K562 (cell line): ENCODE results near the gene CHURC1. TPM values are rescaled to one million over a fixed set of nuclear protein-coding genes. Genes with fewer than 3 reads are reported as not detected.
A peak's percentile ranks its signal among the peaks of the same experiment; 100 is the strongest.

Source experiments
- ATAC-seq: fragments of 200-7000 bp; cut with Tn5 transposase; 3 replicates; pipeline ENCODE4 v1.9.1; 2020; ENCODE audit warnings: moderate library complexity
- BruUV-seq: library from RNA; stranded (reverse); fragments of 400-500 nt; replicated peaks from 2 replicates; lab custom pipeline; 2021; lab: Mats Ljungman, UMichigan
- CTCF ChIA-PET: fragments of 300-600 bp; formaldehyde crosslinking; extraction: SDS; loops from one replicate; lab custom pipeline; 2021; ENCODE audit warnings: low intra/inter-chr PET ratio; lab: Yijun Ruan, JAX
- POLR2A ChIA-PET: fragments of 300-600, 350-650 bp; sonication (Branson Sonifier 250); formaldehyde crosslinking; extraction: SDS; loops from one replicate; lab custom pipeline; 2021; ENCODE audit warnings: antibody characterized with exemption, inconsistent platforms; lab: Yijun Ruan, JAX
- DNase-seq, 4 experiments: peaks; one replicate each; pipeline versions ENCODE4 v3.0.0 to v3.0.0-alpha.2; 2011 to 2018; ENCODE audit warnings: low spot score in 3 of 4, mixed read lengths in 3 of 4; ENCODE audit errors: extremely low read depth in 1 of 4
- FAIRE-seq: peaks from 2 replicates; lab custom pipeline; 2011; peaks lifted over from hg19 to GRCh38; lab: Jason Lieb, UNC
- H2AFZ ChIP-seq: 2 replicates; pipeline ENCODE4 v1.6.0; 2011; ENCODE audit warnings: low read depth, low read length, control low read depth, inconsistent platforms
- H3K27ac ChIP-seq: fragments of 200-600 bp; 3 replicates; pipeline ENCODE4 v1.8.0; 2011; ENCODE audit warnings: low read depth, mild to moderate bottlenecking, control low read depth, inconsistent platforms, low read length, moderate library complexity, mixed read lengths; ENCODE audit errors: extremely low read depth
- H3K27me3 ChIP-seq, 2 experiments: fragments of 300-600 bp in 1 of 2; 2 replicates in 1 of 2; 3 replicates in 1 of 2; pipeline versions ENCODE4 v1.6.0 to v1.8.0; 2011; ENCODE audit warnings: inconsistent platforms in 2 of 2, low read length in 2 of 2, mild to moderate bottlenecking in 1 of 2, mixed read lengths in 1 of 2, moderate library complexity in 1 of 2; ENCODE audit not compliant: control insufficient read depth in 2 of 2, insufficient read depth in 2 of 2
- H3K36me3 ChIP-seq: fragments of 300-600 bp; 3 replicates; pipeline ENCODE4 v1.8.0; 2011; ENCODE audit warnings: mild to moderate bottlenecking, low read length, inconsistent platforms; ENCODE audit not compliant: control insufficient read depth, insufficient read depth
- H3K4me1 ChIP-seq, 2 experiments: fragments of 200-600 bp in 1 of 2; replicated peaks in 1 of 2; 2 replicates in 1 of 2; 3 replicates in 1 of 2; pipeline versions ENCODE4 v1.5.1 to v1.8.0; 2011; ENCODE audit warnings: inconsistent platforms in 2 of 2, low read length in 2 of 2, mild to moderate bottlenecking in 1 of 2, mixed read lengths in 1 of 2, moderate library complexity in 1 of 2; ENCODE audit not compliant: control insufficient read depth in 2 of 2, insufficient read depth in 2 of 2
- H3K4me2 ChIP-seq: 2 replicates; pipeline ENCODE4 v1.6.1; 2011; ENCODE audit warnings: low read length, control low read depth, inconsistent platforms, mixed read lengths; ENCODE audit not compliant: insufficient read depth
- H3K4me3 ChIP-seq: fragments of 200-600 bp; sonication (generic), shearing (Covaris generic); 2 replicates; pipeline ENCODE4 v1.5.1; 2016; ENCODE audit warnings: control low read depth, inconsistent platforms
- H3K79me2 ChIP-seq: fragments of 200-600 bp; 3 replicates; pipeline ENCODE4 v1.8.0; 2011; ENCODE audit warnings: low read length, inconsistent platforms; ENCODE audit not compliant: control insufficient read depth, insufficient read depth
- H3K9ac ChIP-seq, 2 experiments: 2 replicates each; pipeline versions ENCODE4 v1.6.0 to v1.6.1; 2011; ENCODE audit warnings: low read depth in 2 of 2, low read length in 2 of 2, control low read depth in 1 of 2, inconsistent platforms in 1 of 2, mild to moderate bottlenecking in 1 of 2, mixed read lengths in 1 of 2; ENCODE audit not compliant: insufficient read depth in 1 of 2
- H3K9me1 ChIP-seq: one replicate; pipeline ENCODE4 v1.6.0; 2011; ENCODE audit warnings: inconsistent platforms, mild to moderate bottlenecking, low read length, moderate library complexity; ENCODE audit not compliant: control insufficient read depth, insufficient read depth
- H3K9me3 ChIP-seq: replicated peaks from 2 replicates; pipeline ENCODE4 v1.5.1; 2011; ENCODE audit warnings: low read depth, low read length, inconsistent platforms; ENCODE audit not compliant: control insufficient read depth, insufficient read depth
- H4K20me1 ChIP-seq: replicated peaks from 2 replicates; pipeline ENCODE4 v1.6.1; 2011; ENCODE audit warnings: low read length, inconsistent platforms, mixed read lengths; ENCODE audit not compliant: control insufficient read depth, insufficient read depth
- DDX20 ChIP-seq: fragments of 450-650 bp; IDR thresholded peaks from 2 replicates; pipeline ENCODE4 v1.6.1; 2016; ENCODE audit warnings: missing genetic modification characterization, low read depth, mild to moderate bottlenecking, missing compliant biosample characterization, moderate library complexity
- ETV1 ChIP-seq: fragments of 450-650 bp; conservative IDR thresholded peaks from 2 replicates; pipeline ENCODE4 v1.6.1; 2016; ENCODE audit warnings: missing genetic modification characterization, control low read depth, low read depth, missing compliant biosample characterization
- MEIS2 ChIP-seq: fragments of 450-650 bp; IDR thresholded peaks from 2 replicates; pipeline ENCODE4 v1.6.1; 2014; ENCODE audit warnings: mild to moderate bottlenecking; ENCODE audit not compliant: partially characterized antibody
- MYNN ChIP-seq, 2 experiments: sonication (generic); formaldehyde crosslinking in 1 of 2; IDR thresholded peaks; 2 replicates each; pipeline versions ENCODE4 v1.5.0 to v1.6.1; 2016 to 2020; ENCODE audit warnings: antibody characterized with exemption in 1 of 2, missing genetic modification reagents in 1 of 2
- NR1H2 ChIP-seq: sonication (generic); formaldehyde crosslinking; IDR thresholded peaks from 2 replicates; pipeline ENCODE4 v1.4.0; 2020; ENCODE audit warnings: mild to moderate bottlenecking, missing genetic modification reagents
- NRF1 ChIP-seq, 2 experiments: fragments of 450-650 bp; IDR thresholded peaks in 1 of 2; conservative IDR thresholded peaks in 1 of 2; 2 replicates each; pipeline ENCODE4 v1.6.1; 2014; ENCODE audit warnings: mild to moderate bottlenecking in 2 of 2
- PBX2 ChIP-seq, 2 experiments: IDR thresholded peaks in 1 of 2; conservative IDR thresholded peaks in 1 of 2; 2 replicates each; pipeline ENCODE4 v1.6.1; 2016; ENCODE audit warnings: low read depth in 2 of 2, mild to moderate bottlenecking in 1 of 2, missing compliant biosample characterization in 1 of 2, missing genetic modification characterization in 1 of 2, moderate library complexity in 1 of 2
- WGBS: fragments of 100-300 bp; shearing (Covaris generic); methylation state at CpG from one replicate; pipeline ENCODE4 v1.1.6; 2016; ENCODE audit warnings: low coverage, mixed read lengths; ENCODE audit not compliant: insufficient coverage; ENCODE audit errors: missing lambda C conversion rate; 5-methylcytosine and 5-hydroxymethylcytosine counted together
- in situ Hi-C: fragments of 300-500 bp; cut with MboI; formaldehyde crosslinking; loops from 4 replicates; pipeline ENCODE4 v1.15.0; 2018; ENCODE audit warnings: inconsistent platforms, mixed read lengths
- intact Hi-C: fragments of 100-400 bp; cut with micrococcal nuclease; formaldehyde crosslinking; loops from 2 replicates; pipeline ENCODE4 v1.14.2; 2022
- polyA plus RNA-seq, 8 experiments: library from polyadenylated mRNA; depleted of rRNA in 4 of 8; stranded (reverse) in 5 of 8; unstranded in 3 of 8; fragments of >200 nt; fragmentation: Nextera tagmentation in 2 of 8; fragmentation: Illumina TruSeq in 1 of 8; extraction: Ambion mirVana in 2 of 8; extraction: Trizol in 1 of 8; gene quantifications; 2 replicates each; pipeline versions ENCODE4 v1.2.1 to v1.2.3, GENCODE V29; 2011 to 2014; ENCODE audit warnings: inconsistent platforms in 1 of 8, missing spikeins in 1 of 8
- total RNA-seq, 7 experiments: library from RNA; depleted of rRNA in 6 of 7; stranded (reverse); fragments of >200 nt in 6 of 7; fragmentation: Illumina TruSeq in 2 of 7; extraction: Trizol in 2 of 7; gene quantifications; 2 replicates each; pipeline versions ENCODE4 v1.2.1 to v1.2.3, GENCODE V29; 2011 to 2021; ENCODE audit warnings: low replicate concordance in 1 of 7
- TF ChIP-seq, protein P1 (sequence below): fragments of 450-650 bp; formaldehyde crosslinking; IDR thresholded peaks from 2 replicates; pipeline ENCODE4 v1.4.0; 2020; ENCODE audit warnings: mild to moderate bottlenecking, moderate library complexity
- TF ChIP-seq, protein P2 (sequence below): fragments of 450-650 bp; IDR thresholded peaks from 2 replicates; pipeline ENCODE4 v1.6.1; 2016

Gene CHURC1
- total and polyA plus RNA-seq, 9 of the 15 experiments (the other 6 are each of a cell fraction or from before 2014, with no cell fraction given) = 27.3 to 239 (median 45.6) TPM

- TF ChIP-seq, protein P1, sequence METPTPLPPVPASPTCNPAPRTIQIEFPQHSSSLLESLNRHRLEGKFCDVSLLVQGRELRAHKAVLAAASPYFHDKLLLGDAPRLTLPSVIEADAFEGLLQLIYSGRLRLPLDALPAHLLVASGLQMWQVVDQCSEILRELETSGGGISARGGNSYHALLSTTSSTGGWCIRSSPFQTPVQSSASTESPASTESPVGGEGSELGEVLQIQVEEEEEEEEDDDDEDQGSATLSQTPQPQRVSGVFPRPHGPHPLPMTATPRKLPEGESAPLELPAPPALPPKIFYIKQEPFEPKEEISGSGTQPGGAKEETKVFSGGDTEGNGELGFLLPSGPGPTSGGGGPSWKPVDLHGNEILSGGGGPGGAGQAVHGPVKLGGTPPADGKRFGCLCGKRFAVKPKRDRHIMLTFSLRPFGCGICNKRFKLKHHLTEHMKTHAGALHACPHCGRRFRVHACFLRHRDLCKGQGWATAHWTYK (CRISPR knock-in tag) = no peak
Observed at GRCh38 chr14:64945431-64946178, 31.4 kb downstream of the CHURC1 start (continued).

GRCh38 chr14:64946310-64947045, 32.2 kb downstream of the CHURC1 start:
- H3K4me1 ChIP-seq = no peaks in the 10 kb centered on the region; a peak in 2 of 5 replicates
- no peak for DNase-seq
- no peak overlapping the region for H3K4me2 ChIP-seq
- WGBS = 54% methylated on average over 6 of the region's 6 CpGs
- no peaks in the 10 kb centered on the region for H3K79me2 ChIP-seq
- POLR2A ChIA-PET = no interaction called here
- no peak for FAIRE-seq
- H3K4me3 ChIP-seq = no peak overlapping the region
- H3K9me3 ChIP-seq = no peaks in the 10 kb centered on the region
- ATAC-seq = no peak
- H3K27ac ChIP-seq = no peak overlapping the region
- no peak overlapping the region for H3K9ac ChIP-seq
- in situ Hi-C loops (no loop called here), intact Hi-C loops (no loop called here)
- no peaks in the 10 kb centered on the region for H3K36me3 ChIP-seq
- TF ChIP-seq MYNN (IDR thresholded peaks at IDR 0.05) = no peak
- TF ChIP-seq MYNN (CRISPR knock-in tag; IDR thresholded peaks at IDR 0.05) = no peak
- no peak for TF ChIP-seq PBX2 (CRISPR knock-in tag; IDR thresholded peaks at IDR 0.05; ENCODE audit: low read depth)
- peak; percentile 76 for TF ChIP-seq PBX2 (tag; conservative IDR thresholded peaks at IDR 0.05; ENCODE audit: low read depth)
- TF ChIP-seq DDX20 (tag) = no peak
- TF ChIP-seq, protein P2, sequence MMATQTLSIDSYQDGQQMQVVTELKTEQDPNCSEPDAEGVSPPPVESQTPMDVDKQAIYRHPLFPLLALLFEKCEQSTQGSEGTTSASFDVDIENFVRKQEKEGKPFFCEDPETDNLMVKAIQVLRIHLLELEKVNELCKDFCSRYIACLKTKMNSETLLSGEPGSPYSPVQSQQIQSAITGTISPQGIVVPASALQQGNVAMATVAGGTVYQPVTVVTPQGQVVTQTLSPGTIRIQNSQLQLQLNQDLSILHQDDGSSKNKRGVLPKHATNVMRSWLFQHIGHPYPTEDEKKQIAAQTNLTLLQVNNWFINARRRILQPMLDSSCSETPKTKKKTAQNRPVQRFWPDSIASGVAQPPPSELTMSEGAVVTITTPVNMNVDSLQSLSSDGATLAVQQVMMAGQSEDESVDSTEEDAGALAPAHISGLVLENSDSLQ = peak; percentile 80
- TF ChIP-seq ETV1 (tag) = peak; percentile 50; the same call in 1 of the 2 replicates
- peak; percentile 83 for TF ChIP-seq MEIS2
- no peak for TF ChIP-seq NR1H2 (CRISPR knock-in tag)
- no peak for TF ChIP-seq NRF1 (conservative IDR thresholded peaks at IDR 0.05 in 1 of 2, IDR thresholded peaks at IDR 0.05 in 1 of 2)
- H4K20me1 ChIP-seq = no peaks in the 10 kb centered on the region
- CTCF ChIA-PET = interaction anchor here (0.6 kb wide), 1 partner anchor 126 kb away, joined by 3 read pairs; no protein-coding TSS in a partner anchor
- no peaks in the 10 kb centered on the region for H3K27me3 ChIP-seq
- no TSS peak for BruUV-seq
- no peaks in the 10 kb centered on the region for H3K9me1 ChIP-seq
- no peak overlapping the region for H2AFZ ChIP-seq
